SK-N-MC (cell line): ENCODE results near the gene IGLL5.

Experiments used
- EZH2 ChIP-seq: fragments of 200-600 bp; sonication (generic); IDR thresholded peaks from one replicate; pipeline ENCODE4 v1.6.1; 2017; ENCODE audit warnings: antibody characterized with exemption
- FOXP2 ChIP-seq: optimal IDR thresholded peaks from 2 replicates; pipeline ENCODE3; 2011; ENCODE audit warnings: mild to moderate bottlenecking, moderate library complexity; ENCODE audit not compliant: insufficient read depth; ENCODE audit errors: extremely low read length, control extremely low read depth
- POLR2AphosphoS5 ChIP-seq: IDR thresholded peaks from 2 replicates; pipeline ENCODE4 v1.6.1; 2012; ENCODE audit warnings: mild to moderate bottlenecking, low read depth, low read length, borderline replicate concordance

DNA sequence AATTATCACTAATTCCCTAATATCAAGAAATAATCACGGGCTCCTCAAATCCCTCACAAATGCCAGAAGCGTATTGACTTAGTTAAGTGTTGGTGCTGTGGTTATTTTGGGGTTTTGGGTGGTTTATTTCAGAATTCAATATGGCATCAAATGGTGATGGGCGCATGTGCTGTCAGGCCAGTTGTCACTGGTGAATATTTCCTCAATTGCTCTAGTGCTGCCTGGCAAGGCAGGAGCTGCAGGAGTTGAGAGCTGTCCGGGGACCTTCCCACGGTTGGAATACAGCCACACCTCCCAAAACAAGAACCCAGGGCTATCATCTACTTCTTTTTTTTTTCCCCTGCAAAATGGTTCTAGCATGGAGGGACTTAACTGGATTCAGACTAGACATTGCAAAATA is 10.3 kb downstream of the IGLL5 start:
- no peak for TF ChIP-seq POLR2AphosphoS5
- no peak for TF ChIP-seq EZH2
- TF ChIP-seq FOXP2: no peak
